Umbilical cord (tissue), 2 donors: Measurements from ENCODE around the gene TMEM186. TPM values are rescaled to one million over a fixed set of nuclear protein-coding genes. Genes with fewer than 3 reads are reported as not detected.
"Not testable (repeated sequence)": the region's sequence is repeated elsewhere in the genome, so short reads cannot be mapped to it uniquely, and the experiment has no call there.

Experiments
- DNase-seq: peaks from one replicate; pipeline ENCODE4 v3.0.0-alpha.2; 2015; ENCODE audit warnings: low spot score
- total RNA-seq: library from RNA; depleted of rRNA; stranded (reverse); fragments of >200 nt; gene quantifications from one replicate; pipeline ENCODE4 v1.2.3, GENCODE V29; 2014; ENCODE audit warnings: low replicate concordance; ENCODE audit not compliant: insufficient read depth

The TMEM186 gene
- total RNA-seq, 1 donor from 2014 or later: 3.9 TPM

GRCh38 chr16:8774208-8774607, 23.2 kb downstream of the TMEM186 start:
- no peak for DNase-seq

GRCh38 chr16:8773537-8773936, 23.9 kb downstream of the TMEM186 start:
- DNase-seq: no peak

DNA sequence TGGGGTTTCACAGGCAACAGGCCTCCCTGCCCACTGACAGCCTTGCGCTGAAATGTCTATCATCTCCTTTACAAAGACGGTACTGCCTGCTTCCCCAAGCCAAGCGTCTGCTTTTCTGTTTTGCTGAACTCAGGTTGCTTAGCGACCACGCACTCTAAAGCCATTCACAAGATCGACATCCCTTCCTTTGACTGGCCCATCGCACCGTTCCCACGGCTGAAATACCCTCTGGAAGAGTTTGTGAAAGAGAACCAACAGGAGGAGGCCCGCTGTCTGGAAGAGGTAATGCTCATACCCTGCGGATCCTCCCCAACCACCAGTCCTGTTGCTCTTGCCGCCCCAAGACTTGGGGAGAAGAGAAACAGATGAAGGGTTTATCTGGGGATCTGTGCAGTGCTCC, 28.7 kb downstream of the TMEM186 start:
- DNase-seq: no peak

DNA sequence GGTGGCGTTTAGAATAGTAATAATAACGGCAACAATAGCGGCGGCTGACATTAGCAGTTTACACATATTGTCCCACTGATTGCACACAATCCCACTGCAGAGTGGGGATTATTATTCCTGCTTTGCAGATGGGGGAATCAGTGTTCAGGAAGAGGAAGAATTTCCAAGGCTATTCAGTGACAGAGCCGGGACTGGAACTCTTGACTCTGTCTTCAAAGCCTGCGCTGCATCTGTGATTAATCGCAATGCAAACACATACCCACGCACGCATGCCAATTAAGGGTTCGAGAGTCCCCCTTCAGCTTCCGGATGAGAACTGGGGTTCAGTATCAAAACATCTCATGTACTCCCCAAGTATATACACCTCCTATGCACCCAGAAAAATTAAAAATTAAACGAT, 29.2 kb downstream of the TMEM186 start:
- DNase-seq: no peak

GRCh38 chr16:8767176-8767575, 30.3 kb downstream of the TMEM186 start:
- DNase-seq: no peak

DNA sequence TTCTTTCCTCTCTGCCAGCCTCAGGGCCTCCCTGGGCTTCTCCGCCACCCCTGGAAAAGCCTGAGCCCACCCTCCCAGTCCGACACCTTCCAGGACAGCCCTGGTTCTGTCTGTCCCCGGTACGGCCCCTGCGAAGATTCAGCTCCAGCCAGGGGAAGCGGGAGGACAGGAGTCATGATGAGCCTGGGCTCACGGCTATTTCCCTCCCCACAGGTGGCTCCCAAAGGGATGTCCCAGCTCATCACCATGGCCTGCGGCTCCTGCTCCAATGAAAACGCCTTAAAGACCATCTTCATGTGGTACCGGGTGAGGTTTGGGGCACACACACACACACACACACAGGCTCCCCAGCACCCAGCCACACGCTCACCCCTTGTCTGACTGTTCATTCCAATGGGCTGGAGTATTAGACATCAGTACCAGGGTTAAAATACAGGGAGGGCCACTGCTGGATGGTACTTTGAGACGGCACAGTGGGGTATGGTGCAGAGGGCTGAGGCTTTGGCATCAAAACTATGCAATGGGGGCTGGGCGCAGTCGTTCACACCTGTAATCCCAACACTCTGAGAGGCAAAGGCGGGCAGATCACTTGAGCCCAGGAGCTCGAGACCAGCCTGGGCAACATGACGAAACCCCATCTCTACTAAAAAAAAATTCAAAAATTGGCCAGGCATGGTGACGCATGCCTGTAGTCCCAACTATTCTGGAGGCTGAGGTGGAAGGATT, 32.8 kb downstream of the TMEM186 start:
- no peak for DNase-seq

DNA sequence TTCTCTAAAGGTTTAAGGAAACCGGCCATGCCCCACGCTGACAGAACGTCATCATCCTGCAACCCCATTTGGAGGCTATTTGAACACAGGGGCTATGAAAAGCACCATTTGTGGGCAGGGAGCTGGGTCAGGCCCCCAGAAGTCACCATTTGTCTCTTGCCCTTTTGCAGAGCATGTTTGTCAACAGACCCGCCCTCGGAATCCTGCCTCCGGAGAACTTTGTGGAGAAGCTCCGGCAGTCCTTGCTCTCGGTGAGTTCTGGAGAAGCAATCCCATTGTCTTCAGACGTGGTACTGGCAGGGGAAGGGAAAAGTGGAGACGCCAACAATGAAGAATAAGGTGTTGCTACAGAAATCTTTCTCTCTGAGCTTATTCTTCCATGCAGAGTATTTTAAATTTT, 33.5 kb downstream of the TMEM186 start:
- no peak for DNase-seq

DNA sequence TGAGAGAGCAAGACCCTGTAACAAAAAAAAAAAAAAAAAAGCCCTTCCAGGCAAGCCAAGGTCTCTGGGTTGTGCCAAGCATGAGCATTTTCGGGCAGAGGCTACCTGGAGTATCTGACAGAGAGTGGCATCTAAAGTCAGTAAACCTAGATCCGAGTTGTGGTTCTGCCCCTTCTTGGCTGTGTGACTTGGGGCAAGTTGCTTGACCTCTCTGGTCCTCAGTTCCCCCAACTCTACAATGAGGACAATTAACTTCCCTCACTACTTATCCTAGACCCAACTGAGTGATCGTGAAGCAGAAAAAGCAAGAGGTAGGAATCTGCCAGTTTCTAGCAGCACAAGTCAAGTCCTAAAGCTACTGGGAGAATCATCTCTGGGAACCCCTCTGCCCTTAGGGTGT, 34.4 kb downstream of the TMEM186 start:
- DNase-seq: no peak

DNA sequence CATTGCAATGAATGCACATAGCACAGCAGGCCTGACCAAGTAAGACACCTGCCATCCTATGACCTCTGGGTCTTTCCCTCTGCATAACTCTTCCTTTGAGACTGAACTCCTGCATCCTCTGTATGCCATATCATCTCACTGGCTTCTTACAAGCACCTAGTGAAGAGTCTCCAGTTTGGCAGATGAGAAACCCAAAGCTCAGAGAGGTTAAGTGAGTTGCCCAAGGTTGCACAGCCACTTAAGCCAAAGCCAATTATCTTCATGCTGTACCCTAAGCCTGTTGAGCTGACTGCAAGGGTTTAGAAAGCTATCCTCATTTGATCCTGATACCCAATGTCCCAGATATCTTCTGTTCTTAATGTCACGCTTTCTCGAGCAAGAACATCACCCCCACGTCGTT, 35.2 kb downstream of the TMEM186 start:
- no peak for DNase-seq

DNA sequence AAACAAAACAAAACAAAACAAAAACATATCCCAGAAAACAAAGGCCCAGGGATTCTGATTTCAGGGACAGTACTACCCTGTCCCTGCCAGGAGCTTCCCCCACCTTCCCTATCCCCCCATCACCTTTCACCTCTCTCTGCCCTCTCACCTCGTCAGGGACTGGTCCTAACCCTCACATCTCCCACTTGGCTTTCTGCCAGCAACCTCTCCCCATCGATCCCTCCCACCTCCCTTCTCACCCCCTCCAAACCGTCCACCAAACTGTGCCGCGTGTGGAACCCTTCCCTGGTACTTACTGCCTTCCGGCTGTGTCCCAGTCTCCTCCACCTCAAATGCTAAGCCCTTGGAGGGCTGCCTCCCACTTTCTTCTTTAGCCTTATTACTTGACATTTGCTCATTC, 36.4 kb downstream of the TMEM186 start:
- no peak for DNase-seq

- DNase-seq: no peak
Measured at GRCh38 chr16:8760021-8760420, 37.4 kb downstream of the TMEM186 start.

GRCh38 chr16:8758022-8758421, 39.4 kb downstream of the TMEM186 start:
- no peak for DNase-seq

DNA sequence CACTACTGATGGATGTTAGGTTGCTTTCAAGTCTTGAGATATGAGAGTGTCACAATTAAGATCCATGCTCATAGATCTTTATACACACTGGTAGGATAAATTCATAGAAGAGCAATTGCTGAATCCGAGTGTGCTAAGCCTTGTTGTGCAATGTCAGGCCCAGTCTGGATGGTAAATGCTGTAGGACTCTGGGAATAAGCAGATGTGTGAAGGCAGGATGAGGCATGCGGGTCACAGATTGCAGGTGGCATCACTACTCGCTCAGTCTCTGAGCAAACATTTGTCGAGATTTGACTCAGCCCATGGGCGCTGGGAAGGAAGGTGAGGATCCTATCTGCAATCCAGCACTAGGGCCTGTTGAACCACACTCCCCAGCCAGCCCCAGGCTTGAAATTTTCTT, 40.7 kb downstream of the TMEM186 start:
- DNase-seq: no peak

- no peak for DNase-seq
Measured at GRCh38 chr16:8753416-8754054, 43.9 kb downstream of the TMEM186 start.

GRCh38 chr16:8752706-8753105, 44.7 kb downstream of the TMEM186 start:
- no peak for DNase-seq

GRCh38 chr16:8751481-8752311, 45.7 kb downstream of the TMEM186 start:
- DNase-seq: no peak

DNA sequence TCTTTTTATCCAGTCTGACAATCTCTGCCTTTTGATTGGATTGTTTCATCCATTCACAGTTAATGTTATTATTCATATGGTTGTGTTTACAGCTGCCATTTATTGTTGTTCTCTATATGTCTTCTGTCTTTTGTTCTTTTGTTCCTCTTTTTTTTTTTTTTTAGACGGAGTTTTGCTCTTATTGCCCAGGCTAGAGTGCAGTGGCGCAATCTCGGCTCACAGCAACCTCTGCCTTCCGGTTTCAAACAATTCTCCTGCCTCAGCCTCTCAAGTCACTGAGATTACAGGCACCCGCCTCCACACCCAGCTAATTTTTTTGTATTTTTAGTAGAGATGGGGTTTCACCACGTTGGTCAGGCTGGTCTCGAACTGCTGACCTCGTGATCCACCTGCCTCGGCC, 48.5 kb downstream of the TMEM186 start:
- not testable (repeated sequence) for DNase-seq

Other genes with a start within 250 kb of the TMEM186 start
- not detected for gene TMEM114, start 207.1 kb downstream of the TMEM186 start, total RNA-seq
- 19.7 TPM for gene METTL22, start 175.9 kb downstream of the TMEM186 start, total RNA-seq
- gene ABAT, start 123.0 kb downstream of the TMEM186 start, total RNA-seq: 3.1 TPM
- gene PMM2, start 200 bp upstream of the TMEM186 start, total RNA-seq: 34.7 TPM
- 98.7 TPM for gene CARHSP1, start 71.4 kb upstream of the TMEM186 start, total RNA-seq
- gene LITAFD, start 84.7 kb upstream of the TMEM186 start, total RNA-seq: 0.48 TPM
- 27.9 TPM for gene USP7, start 166.3 kb upstream of the TMEM186 start, total RNA-seq